ENCODE data around the gene TRPV4. TPM values are rescaled to one million over a fixed set of nuclear protein-coding genes. Genes with fewer than 3 reads are reported as not detected.
A peak's percentile ranks its signal among the peaks of the same experiment; 100 is the strongest.

The TRPV4 gene
- total RNA-seq, 1 experiment from 2014 or later, result not detected

DNA sequence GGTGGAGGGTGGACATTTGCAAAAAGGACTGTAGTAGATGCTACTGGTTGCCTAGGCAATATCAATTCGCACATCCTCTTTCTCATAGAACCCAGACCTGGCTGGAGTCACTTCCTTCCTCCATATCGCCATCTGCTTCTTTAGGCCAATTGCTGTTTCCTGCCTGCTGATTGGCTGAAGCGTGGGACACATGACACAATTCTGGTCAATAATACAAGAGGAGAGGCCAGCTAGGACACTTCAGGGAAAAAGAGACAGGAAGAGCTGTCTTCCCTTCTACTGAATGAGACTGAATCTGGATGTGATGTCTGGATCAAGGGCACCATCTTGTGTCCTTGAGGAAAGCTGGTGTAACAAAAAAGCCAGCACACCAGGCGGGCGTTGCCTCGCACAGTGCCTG is 53.8 kb downstream of the TRPV4 start:
- no peak for DNase-seq (ENCODE audit: low spot score)

DNA sequence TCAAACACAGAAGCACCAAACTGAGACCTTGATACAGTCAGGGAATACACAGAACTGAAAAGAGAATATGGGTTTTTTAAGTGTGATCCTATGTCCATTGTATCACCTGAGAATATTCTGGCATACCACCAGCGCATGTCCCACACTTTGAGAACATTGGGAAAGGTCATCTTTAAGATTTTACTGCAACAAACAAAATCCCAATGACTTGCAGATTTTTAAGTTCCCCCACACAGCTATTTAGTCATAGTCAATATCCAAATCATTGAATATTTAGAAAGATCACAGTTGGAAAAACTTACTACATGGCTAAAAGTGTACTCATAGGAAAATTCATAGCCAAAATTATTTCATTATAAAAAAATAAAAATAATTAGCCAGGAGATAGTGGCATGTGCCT is 54.5 kb downstream of the TRPV4 start:
- no peak for DNase-seq (ENCODE audit: low spot score)

DNA sequence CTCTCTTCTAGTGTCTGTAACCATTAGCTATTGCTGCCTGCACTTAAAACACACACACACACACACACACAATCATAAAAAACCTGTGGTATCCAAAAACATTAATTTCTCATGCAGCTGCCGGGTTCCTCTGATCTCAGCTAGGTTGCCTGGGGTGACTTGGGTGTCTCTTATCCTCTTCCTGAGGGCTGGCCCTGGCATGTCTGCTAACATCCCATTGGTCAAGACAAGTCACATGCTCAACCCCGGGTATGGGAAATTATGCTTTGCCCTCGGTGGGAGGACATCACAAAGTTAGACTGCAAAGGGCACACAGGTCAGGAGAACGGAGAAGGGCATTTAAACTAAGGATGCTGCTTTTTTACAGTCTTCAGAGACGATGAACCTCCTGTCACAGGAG is 55.7 kb downstream of the TRPV4 start:
- peak; percentile 31 for DNase-seq (ENCODE audit: low spot score)

DNA sequence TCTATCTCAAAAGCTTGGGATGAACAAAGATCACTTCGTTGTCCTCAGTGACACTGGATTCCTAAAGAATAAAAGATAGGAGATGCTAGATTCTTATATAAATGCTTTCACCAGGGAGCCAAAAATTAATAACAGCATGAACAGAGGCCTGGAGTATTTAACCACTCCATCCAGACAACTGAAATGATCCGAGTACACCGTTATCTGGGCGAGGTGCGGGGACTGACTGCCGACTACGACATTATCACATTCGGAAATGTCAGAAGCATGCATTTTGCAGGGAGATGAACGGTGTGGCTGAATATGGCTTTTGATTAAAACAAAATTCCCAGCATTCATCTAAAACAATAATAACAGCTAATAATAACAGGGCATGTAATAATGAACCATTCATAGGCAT is 56.6 kb downstream of the TRPV4 start:
- DNase-seq (ENCODE audit: low spot score), result no peak

DNA sequence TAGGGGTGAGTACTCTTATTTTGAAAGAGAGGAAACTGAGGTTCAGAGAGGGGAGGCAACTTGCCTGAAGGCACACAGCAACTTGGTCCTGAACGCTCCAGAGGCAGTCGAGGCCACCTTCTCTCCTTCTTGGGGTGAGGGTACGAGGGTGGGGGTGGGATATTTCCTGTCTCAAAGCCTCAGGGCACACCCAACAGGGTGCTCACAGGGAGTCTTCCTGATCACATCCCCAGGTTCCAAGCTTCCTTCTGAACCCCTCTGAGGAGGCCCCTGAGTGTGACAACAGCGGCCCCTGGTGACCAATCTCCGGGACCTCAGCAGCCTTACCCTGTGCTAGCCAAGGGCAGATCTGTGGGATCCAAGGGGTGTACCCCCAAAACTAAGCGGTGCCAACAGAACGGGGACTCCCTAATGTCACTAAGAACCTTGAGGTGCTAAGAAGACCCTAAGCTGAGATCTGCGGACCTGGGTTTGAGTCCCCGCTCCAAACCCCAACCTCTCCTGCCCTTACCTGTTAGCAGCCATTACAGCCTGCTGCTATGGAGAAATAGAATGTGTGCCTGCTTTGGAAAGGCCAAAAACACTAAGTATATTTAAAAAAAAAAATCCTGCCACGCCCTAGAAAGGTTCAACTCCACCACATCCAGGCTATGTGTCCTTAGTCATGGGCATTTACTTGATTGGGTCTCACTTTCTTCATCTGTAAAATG is 57.9 kb downstream of the TRPV4 start:
- DNase-seq (ENCODE audit: low spot score), result peak; percentile 59

DNA sequence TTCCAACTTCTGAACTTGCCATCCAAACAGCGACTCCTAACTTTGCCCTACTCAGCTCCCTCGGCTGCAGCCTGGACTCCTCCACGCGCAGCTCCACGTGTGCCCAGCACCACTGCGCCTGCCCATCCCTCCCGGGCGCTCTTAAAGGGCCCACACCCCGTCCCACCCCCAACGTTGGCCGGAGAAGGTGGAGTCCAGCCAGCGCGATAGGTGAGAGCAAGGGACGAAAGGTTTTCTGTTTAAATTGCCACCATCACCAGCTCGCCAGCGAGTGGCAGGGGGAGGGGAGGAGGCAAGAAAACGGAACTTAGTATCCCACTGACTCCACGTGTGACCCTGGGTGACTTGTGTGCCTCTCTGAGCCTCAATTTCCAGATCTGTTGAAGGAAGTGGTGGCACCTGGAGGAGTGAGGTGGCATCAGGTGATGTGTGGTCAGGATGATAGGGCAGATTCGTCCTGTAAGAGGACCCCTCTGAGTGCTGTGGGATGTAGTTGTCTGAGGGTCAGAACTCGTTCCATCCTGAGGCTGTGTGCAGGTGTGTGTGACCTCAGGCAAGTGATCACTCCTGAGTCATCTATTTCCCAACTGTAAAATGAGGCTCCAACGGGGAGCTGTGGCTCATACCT is 59.7 kb downstream of the TRPV4 start:
- DNase-seq (ENCODE audit: low spot score), result no peak

DNA sequence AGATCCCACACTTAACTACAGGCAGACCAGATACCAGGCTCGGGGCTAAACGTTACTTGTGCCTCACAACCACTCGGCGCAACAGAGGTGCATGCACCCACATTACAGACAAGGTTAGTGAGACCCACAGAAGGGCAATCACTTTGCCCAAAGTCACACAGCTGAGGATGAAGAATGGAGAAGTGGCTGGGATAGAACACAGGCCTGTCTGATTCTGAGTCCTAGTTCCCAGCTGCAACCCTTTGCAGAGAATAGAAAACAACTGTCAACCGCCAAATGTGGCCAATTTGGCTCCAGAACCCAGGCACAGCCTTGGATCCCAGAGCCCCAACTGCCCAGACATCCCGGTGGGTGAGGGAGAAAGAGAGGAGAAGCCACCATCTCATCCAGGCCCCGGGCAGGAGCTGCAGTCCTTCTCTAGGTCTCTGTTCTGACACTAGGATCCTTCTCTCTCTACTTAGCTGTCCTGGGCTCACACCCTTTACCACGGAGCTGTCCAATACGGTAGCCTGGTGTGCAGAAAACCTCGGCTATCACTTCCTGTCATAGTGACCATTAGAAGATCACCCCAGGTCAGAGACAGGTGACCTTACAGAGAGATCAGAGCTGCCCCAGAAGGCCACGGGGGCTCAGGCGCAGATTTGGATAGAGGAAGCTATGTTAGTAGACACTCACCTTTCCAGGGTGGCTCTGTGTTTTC is 60.4 kb downstream of the TRPV4 start:
- DNase-seq (ENCODE audit: low spot score), result no peak

DNA sequence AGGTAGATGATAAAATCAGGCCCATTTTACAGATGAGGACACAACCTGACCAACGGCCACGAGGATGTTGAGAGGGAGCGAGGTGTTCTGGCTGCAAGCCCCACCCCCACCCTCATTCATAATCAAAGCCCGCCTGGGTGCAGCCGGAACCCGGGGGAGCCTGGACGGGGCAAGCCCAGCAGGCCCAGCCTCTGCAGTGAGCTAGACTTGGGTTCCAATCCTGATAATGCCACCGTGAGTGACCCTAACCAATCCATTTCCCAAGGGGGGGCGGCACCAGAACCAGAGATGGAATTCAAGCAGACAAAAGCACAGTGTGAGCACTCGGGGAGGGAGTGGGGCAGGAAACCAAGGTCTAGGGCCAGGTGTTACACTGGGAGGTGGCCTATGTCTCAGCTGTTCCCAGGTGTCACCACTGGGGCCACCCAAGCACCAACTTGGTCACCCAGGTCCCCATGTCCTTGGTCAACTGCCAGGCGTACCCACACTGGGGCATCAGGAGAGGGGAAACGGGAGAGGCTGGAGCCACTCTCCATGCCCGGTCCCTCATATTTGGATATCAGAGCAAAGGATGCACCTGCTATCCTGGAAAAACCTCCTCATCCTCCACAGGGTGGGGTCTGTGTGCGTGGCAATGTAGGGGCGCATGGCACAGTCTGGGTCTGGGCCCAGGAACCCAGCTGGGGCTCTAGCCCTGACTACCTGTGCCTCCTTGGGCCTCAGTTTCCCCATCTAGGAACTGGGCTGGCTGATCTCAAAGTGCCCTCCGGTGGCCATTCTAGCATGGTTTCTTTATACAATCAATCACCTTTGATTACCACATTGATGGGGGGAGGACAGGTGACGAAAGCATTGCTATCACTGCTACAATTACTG is 61.2 kb downstream of the TRPV4 start:
- no peak for DNase-seq (ENCODE audit: low spot score)

DNA sequence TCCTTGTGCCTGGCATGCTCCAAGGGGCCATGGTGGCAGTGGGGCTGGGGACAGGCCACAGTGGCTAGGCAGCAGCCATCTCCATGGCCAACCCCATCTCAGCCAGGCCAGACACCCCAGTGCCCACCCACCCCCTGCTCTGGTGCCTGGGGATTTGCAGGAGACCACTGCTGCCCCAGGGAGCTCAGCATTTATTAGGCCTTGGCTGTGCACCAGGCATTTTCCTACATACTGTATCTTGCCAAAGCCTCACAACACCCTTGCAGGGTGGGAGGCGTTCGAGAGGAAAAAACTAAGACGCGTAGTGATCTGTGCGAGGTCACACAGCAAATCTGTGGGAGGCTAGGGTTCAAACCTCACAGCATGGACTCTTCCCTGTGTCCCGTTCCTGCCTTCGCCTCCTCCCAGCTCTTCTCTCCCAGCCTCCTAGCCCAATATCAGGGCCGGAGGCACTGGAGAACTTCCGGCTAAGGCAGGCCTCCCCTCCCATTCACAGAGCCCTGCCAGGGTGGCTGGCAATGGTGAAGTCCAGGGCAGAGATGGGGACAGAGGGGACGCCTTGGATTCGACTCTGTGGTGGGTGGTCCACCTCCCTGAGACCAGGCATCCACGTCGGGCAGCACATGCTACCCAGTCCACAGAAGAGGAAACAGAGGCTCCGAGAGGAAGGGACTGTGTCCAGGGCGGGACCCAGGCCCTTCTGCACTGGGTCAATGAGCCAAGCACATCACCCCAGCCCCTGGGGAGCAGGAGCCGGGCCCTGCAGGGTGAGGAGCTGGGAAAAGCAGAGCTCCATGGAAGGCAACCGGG is 62.1 kb downstream of the TRPV4 start:
- DNase-seq (ENCODE audit: low spot score), result no peak

DNA sequence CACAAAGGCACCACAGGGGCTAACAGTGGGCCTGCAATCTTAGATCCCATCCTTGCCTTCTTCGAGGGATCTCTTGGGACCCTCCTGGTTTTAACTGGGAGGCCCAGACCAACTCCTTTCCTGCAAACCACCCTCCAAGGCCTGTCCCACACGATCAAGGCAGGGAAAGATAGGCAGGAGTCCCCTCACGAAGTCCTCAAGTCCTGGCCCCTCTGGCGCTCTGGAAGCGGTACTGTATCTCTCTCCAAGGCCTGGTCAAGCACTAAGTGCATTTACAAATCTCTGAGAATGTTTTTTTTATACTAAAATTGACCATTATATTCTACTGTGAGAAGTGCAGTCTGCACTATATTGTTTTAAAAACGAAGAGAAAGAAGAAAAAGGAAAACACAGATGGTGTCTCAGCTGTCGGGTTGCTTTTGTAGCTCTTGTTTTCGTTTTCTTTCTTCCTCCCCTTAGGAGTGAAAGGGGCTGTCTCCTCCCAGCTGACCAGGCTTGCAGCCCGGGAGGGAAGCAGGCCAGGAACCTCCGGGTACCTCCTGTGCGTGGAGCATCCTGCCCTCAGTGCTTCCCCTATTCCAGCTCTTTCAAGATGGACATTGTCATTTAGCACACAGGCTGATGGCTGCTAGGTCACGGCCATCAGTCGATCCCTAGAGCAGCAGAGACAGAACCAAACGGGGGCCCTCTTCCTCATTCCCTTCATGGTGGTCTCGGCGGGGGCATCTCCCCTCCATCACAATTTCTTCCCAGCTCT is 62.9 kb downstream of the TRPV4 start:
- DNase-seq (ENCODE audit: low spot score), result no peak

DNA sequence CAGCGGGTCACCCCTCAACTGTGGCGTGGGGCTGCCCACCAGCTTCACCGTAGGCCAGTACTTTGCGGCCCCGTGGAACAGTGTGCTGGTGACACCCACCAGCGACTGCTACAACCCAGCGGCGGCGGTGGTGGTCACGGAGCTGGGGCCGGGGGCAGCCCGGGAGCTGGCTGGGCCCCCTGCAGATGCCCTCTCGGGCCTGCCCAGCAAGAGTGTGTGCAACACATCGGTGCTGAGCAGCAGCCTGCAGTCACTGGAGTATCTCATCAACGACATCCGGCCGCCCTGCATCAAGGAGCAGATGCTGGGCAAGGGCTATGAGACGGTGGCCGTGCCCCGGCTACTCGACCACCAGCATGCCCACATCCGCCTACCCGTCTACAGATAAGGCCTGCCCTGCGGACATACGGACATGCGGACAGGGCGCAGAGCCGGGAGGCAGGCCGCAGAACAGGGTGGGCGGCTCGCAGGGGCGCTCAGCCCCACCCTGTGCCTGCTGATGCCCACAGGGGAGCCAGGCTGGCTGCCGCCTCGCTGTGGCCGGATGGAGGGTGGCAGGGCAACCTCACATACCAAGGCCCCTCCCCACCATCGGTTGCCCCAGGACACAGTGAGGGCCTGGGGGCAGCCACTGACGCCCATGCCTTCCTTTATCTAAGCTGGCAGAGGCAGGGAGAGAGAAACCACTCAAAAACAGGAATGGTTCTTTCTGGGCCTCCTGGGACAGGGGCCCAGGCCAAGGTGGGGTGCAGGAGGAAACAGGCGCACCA is 64.1 kb downstream of the TRPV4 start:
- no peak for DNase-seq (ENCODE audit: low spot score)

DNA sequence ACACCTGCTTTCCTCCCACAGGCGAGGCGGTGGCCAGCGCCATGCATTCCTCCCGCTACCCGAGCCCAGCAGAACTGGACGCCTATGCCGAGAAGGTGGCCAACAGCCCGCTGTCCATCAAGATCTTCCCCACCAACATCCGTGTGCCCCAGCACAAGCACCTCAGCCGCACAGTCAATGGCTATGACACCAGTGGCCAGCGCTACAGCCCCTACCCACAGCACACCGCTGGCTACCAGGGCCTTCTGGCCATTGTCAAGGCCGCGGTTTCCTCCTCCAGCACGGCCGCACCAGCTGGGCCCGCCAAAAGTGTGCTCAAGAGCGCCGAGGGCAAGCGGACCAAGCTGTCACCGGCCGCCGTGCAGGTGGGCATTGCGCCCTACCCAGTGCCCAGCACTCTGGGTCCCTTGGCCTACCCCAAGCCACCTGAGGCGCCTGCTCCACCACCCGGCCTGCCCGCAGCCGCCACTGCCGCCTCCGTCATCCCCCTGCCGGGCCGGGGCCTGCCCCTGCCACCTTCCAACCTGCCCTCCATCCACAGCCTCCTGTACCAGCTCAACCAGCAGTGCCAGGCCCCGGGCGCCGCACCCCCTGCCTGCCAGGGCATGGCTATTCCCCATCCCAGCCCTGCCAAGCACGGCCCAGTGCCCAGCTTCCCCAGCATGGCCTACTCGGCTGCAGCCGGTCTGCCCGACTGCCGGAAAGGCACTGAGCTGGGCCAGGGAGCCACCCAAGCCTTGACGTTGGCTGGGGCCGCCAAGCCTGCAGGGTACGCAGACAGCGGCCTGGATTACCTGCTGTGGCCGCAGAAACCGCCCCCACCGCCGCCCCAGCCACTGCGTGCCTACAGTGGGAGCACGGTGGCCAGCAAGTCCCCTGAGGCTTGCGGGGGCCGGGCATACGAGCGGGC is 65.0 kb downstream of the TRPV4 start:
- no peak for DNase-seq (ENCODE audit: low spot score)

DNA sequence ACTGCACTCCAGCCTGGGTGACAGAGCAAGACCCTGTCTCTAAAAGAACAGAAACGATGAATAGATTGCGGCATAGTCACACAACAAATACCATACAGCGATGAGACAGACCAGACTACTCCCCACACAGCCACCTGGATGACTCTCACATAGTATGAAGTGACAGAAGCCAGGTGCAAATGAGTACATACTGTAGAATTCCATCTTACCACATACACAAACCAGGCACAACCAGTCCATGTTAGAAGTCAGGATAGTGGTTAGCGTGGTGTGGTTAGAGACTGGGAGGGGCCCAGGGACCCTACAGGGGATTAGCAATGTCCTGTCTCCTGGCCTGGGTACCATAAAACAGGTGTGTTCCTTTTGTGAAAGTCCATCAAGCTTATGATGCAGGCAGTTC is 65.7 kb downstream of the TRPV4 start:
- DNase-seq (ENCODE audit: low spot score), result no peak

DNA sequence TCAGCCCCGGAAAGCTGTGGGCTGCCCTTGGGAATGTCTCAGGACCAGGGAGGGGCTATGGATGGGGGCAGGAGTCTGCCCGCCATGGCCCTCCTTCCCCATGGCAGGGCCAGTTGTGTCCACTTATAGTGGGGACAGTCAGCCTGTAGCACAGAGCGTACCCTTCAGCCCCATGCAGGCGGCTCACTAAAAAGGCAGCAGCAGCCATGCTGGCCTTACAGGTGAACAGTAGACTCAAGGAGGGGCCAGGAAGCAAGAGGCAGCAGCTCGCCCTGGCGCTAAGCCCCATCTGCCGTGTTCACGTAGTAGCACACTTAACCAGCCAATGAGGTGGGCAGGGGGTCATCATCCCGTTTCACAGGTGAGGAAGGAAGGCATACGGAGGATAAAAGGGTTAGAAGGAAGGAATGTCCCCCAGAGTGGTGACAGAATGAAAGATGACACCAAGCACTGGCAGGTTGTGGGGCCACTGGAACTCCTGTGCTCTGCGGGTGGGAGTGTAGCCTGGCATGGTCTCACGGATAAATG is 66.9 kb downstream of the TRPV4 start:
- no peak for DNase-seq (ENCODE audit: low spot score)

DNA sequence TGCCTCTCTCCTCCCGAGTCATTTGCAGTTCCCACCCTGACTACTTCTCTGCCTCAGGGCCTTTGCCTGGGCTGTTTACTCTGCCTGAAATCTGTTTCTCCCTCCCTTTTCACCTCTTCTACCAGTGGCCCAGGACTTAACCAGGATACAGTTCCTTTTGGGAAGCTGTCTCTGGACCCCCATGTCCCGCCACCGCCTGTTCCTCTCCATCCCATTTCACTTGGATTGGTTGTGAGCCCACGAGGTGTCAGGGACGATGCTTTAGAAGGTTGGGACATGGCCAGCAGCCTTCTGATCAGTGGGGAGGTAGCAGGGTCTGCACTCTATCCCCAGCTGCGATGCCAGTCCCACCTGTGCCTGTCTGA is 67.8 kb downstream of the TRPV4 start:
- DNase-seq (ENCODE audit: low spot score), result no peak

DNA sequence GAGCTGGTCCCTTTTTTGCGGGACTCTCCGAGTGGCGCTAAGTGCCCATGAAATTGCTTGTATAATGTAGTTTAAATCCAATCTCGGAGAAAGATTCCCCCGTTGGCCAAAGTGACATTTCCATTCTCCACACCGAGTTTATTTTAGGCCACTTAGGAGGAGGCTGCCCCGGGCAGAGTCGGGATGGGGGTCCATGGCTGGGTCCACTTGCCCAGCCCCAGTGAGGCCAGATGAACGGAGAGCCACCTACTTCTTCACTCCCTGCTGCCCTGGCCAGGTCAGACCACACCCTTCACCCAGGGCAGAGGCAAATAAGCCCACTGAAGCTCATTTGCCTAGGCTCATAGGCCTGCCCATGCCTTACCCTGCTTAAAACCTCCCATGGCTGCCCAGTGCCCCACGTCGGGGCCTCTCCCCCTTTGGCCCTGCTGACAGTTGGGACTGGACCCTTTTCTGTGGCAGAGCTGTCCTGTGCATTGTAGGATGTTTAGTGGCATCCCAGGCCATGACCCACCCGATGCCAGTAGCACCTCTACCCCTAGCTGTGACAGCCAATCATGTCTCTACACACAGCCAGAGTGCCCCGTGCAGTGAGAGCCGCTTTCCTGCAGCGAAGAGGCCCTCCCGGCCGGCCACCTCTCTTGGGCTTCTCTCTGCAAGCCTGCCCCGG is 68.3 kb downstream of the TRPV4 start:
- DNase-seq (ENCODE audit: low spot score), result no peak

DNA sequence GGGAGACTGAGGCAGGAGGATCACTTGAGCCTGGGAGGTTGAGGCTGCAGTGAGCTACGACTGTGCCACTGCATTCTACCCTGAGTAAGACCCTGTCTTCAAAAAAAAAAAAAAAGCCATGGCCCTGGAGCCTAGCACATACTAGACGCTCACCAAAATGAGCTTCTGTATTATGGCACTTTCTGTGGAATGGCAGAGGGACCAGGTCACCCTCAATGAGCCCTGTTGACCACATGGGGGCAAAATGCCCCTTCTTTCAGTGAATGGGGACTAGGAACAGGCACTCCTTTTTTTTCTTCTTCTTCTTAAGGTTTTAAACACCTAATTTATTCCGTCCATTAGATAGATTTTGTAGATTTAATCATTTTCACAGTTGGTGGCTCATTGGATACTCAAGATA is 69.1 kb downstream of the TRPV4 start:
- no peak for DNase-seq (ENCODE audit: low spot score)
